NCI-H748 treated with DMSO at 0.1 percent for 48 hours (cell line): Measurements from ENCODE around the gene SLC17A4.

Source experiments
- DNase-seq: peaks from one replicate; lab custom pipeline; 2025; lab: John Stamatoyannopoulos, UW

The SLC17A4 gene

GRCh38 chr6:25816252-25816651 is 61.7 kb downstream of the SLC17A4 start:
- DNase-seq = no peak

- DNase-seq = no peak
These were observed 66.8 kb downstream of the SLC17A4 start for GRCh38 chr6:25821341-25821740.

GRCh38 chr6:25829375-25829774 is 74.8 kb downstream of the SLC17A4 start:
- no peak for DNase-seq

- no peak for DNase-seq
These were observed 75.9 kb downstream of the SLC17A4 start for GRCh38 chr6:25830458-25830857.
